BJ (cell line): Measurements from ENCODE around the gene NFKBIA. TPM values are rescaled to one million over a fixed set of nuclear protein-coding genes. Genes with fewer than 3 reads are reported as not detected.
A peak's percentile ranks its signal among the peaks of the same experiment; 100 is the strongest.
"Not testable (repeated sequence)": the region's sequence is repeated elsewhere in the genome, so short reads cannot be mapped to it uniquely, and the experiment has no call there.

ENCODE experiments used
- CTCF ChIA-PET: fragments of 350-600 bp; formaldehyde crosslinking; extraction: SDS; loops from one replicate; lab custom pipeline; 2021; ENCODE audit warnings: antibody characterized with exemption, inconsistent platforms; lab: Yijun Ruan, JAX
- POLR2A ChIA-PET: fragments of 300-600 bp; sonication (Branson Sonifier 250); formaldehyde crosslinking; extraction: SDS; loops from one replicate; lab custom pipeline; 2021; ENCODE audit warnings: antibody characterized with exemption; lab: Charles Lee
- DNase-seq: peaks from one replicate; pipeline ENCODE4 v3.0.0-alpha.2; 2011; ENCODE audit warnings: low read depth
- H3K27me3 ChIP-seq: 2 replicates; pipeline ENCODE4 v1.6.0; 2011; ENCODE audit warnings: low read length; ENCODE audit not compliant: control insufficient read depth, insufficient read depth
- H3K36me3 ChIP-seq: 2 replicates; pipeline ENCODE4 v1.5.1; 2011; ENCODE audit warnings: low read length; ENCODE audit not compliant: control insufficient read depth, insufficient read depth
- H3K4me3 ChIP-seq: 2 replicates; pipeline ENCODE4 v1.5.1; 2011; ENCODE audit warnings: low read depth, mild to moderate bottlenecking, control low read depth, low read length
- polyA plus RNA-seq: library from polyadenylated mRNA; depleted of rRNA; stranded (reverse); fragments of >200 nt; gene quantifications from 2 replicates; pipeline ENCODE4 v1.2.3, GENCODE V29; 2011
- TF ChIP-seq, protein P1 (sequence below): IDR thresholded peaks from 2 replicates; pipeline ENCODE4 v1.5.1; 2011; ENCODE audit warnings: low read depth, mild to moderate bottlenecking, control low read depth, inconsistent platforms, low read length, moderate library complexity; ENCODE audit not compliant: insufficient read depth

Gene NFKBIA
- polyA plus RNA-seq, 1 experiment: 73.2 TPM

DNA sequence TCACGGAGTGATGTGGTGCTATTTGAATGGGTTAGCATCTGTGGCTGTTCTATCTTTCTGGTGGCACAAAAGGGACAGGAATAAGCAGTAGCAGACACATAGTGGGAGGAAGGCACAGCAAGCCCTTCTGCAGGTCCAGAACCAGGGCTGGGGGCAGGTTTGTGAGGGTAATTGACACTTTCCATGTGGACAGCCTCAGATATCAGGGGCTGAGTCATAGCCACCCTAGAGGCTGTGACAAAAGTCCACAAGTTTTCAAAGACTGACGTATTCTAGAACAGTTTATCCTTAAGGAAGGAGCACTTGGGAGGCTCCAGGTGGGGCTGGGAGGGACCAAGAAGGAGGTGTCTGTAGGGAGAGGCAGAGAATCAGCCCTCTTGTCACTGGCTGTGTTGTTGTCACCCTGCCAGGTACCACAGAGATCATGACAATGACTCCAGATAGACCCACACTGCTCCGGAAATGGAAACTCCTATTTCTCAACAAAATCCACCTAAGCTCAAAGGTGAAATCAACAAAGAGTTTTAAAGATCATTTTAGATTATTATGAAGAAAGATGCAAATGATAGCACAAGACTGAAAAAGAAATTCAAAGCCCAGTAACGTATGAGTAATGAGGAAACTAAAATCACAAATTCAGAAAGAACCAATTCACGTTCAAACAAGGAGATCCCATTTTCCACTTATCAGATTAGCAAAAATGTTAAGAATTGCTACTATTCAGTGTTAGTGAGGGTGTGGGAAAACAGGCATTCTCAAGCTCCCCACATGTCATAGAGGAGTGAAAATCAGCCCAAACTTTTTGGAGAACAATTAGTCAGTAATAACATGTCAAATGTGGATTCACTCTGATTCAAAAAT lies 48.3 kb downstream of the NFKBIA start:
- TF ChIP-seq, protein P1, sequence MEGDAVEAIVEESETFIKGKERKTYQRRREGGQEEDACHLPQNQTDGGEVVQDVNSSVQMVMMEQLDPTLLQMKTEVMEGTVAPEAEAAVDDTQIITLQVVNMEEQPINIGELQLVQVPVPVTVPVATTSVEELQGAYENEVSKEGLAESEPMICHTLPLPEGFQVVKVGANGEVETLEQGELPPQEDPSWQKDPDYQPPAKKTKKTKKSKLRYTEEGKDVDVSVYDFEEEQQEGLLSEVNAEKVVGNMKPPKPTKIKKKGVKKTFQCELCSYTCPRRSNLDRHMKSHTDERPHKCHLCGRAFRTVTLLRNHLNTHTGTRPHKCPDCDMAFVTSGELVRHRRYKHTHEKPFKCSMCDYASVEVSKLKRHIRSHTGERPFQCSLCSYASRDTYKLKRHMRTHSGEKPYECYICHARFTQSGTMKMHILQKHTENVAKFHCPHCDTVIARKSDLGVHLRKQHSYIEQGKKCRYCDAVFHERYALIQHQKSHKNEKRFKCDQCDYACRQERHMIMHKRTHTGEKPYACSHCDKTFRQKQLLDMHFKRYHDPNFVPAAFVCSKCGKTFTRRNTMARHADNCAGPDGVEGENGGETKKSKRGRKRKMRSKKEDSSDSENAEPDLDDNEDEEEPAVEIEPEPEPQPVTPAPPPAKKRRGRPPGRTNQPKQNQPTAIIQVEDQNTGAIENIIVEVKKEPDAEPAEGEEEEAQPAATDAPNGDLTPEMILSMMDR: no peak
- Histone ChIP-seq H3K4me3 (no peak overlapping the region), H3K36me3 (no peaks in the 10 kb centered on the region), H3K27me3 (no peaks in the 10 kb centered on the region)
- CTCF ChIA-PET: interaction anchor here (0.6 to 1.4 kb wide), 2 partner anchors 9 to 472 kb away, joined by 3 to 4 read pairs; no protein-coding TSS in a partner anchor
- DNase-seq: peak; percentile 35
- POLR2A ChIA-PET: interaction anchor here (0.7 kb wide), 1 partner anchor 38 kb away, joined by 3 read pairs; no protein-coding TSS in a partner anchor

DNA sequence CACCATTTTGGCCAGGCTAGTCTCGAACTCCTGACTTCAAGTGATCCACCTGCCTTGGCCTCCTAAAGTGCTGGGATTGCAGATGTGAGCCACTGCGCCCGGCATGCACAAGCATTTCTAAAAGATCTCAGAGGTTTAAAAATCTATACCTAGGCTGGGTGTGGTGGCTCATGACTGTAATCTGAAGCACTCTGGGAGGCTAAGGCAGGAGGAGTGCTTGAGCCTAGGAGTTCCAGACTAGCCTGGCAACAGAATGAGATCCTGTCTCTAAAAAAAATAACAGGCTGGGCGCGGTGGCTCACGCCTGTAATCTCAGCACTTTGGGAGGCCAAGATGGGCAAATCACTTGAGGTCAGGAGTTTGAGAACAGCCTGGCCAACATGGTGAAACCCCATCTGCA lies 49.3 kb downstream of the NFKBIA start:
- CTCF ChIA-PET, H3K36me3 ChIP-seq, DNase-seq, H3K27me3 ChIP-seq, POLR2A ChIA-PET, H3K4me3 ChIP-seq: not testable (repeated sequence)

DNA sequence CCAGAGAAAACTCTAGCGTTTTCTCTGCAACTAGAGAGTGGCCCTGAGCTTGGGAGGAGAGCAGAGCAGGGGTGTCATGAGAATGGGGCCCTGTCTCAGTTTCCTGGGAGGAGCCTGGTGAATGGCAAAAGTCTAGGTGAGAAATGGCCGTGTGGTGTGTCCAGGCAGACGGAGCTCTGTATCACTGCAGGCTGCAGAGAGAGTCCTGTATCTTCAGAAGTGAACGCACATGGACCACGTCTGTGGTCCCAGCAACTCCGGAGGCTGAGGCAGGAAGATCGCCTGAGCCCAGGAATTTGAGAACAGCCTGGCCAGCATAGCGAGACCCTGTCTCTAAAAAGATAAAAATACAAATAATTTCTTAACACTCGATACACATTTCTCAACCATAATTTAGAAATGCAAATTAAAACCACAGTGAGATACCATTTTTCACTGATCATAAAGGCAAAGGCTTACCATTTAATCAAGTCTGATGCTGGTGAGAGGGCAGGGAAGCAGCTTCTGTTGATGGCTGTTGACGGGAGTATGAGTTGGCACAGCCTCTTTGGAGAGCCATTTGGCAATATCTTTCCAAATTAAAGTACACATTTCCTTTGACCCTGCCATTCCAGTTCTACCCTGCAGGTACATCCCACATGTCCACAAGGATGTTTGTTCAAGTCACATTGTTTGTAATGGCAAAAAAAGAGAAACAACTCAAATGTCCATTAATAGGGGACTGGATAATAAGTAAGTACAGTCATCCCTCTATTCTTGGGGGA lies 51.0 kb downstream of the NFKBIA start:
- CTCF ChIA-PET: no interaction called here
- H3K36me3 ChIP-seq: no peaks in the 10 kb centered on the region
- DNase-seq: no peak
- H3K27me3 ChIP-seq: no peaks in the 10 kb centered on the region
- H3K4me3 ChIP-seq: no peak overlapping the region
- TF ChIP-seq, protein P1: no peak
- POLR2A ChIA-PET: no interaction called here

DNA sequence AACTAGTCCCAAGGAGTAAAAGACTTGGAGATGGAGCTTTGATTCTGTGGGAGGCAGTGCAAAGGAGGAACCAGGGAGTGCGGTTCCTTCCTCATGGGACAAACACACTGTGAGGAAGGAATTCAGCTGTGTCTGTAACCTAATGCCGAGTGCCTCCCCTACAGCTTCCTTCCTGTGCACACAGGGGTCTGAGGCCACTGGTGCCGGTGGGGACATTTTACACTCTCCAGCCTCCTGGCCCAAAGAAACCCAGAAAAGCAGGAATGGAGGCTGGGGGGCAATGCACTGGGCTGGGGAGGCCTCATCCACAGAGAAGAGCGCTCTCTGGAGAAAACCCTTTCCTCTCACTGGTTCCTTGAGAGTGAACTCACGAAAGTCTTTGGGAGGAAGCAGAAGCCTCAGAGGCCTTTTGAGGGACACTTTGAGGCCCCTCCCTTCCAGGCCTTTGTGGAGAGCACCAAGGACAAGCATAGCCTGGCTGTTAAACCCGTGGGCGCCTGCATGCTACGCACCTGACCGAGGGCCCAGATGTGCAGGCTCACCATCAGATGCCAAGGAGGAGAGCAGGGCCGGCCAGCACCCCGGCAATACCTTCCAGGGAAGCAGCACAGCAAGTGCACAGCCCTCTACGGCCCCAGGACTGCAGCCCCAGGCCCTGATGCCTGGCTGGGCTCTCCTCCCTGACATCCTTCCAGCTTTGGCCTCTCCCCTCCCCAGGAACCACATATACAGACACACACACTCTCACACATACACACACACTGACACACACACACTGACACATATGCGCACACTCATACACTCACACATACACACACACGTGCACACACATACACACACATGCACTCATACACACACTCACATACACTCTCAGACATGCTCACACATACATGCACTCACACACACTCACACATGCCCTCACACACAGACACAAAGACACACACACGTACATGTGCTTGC lies 52.0 kb downstream of the NFKBIA start:
- POLR2A ChIA-PET: no interaction called here
- CTCF ChIA-PET: interaction anchor here (1.9 kb wide), 1 partner anchor 10 kb away, joined by 7 read pairs; no protein-coding TSS in a partner anchor
- peaks cover 2% of the 10 kb centered on the region; the same call in 1 of the 2 replicates for H3K27me3 ChIP-seq
- H3K36me3 ChIP-seq: no peaks in the 10 kb centered on the region
- TF ChIP-seq, protein P1: no peak
- H3K4me3 ChIP-seq: no peak overlapping the region
- no peak for DNase-seq

DNA sequence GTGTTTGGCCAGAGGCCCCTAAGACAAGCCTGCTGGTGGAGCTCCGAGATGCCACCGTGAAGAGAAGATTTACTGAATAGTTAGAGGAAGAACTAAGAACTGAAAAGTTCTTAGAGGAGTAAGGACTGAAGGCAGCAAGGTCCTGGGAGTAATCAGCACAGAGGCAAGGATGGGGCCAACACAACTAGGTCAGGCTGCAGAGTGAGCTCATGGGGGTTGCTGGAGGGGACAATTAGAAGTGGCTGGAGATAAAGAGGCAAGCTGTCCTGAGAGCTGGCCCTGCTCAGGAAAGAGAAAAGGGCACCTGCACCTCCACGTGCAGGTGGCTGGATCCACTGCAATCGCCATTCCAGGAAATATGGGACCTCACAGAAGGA lies 52.7 kb downstream of the NFKBIA start:
- DNase-seq: no peak
- POLR2A ChIA-PET: no interaction called here
- H3K36me3 ChIP-seq: no peaks in the 10 kb centered on the region
- CTCF ChIA-PET: interaction anchor here (1.7 to 1.9 kb wide), 2 partner anchors 11 to 13 kb away, joined by 3 to 7 read pairs; no protein-coding TSS in a partner anchor
- peaks cover 2% of the 10 kb centered on the region; the same call in 1 of the 2 replicates for H3K27me3 ChIP-seq
- H3K4me3 ChIP-seq: no peak overlapping the region
- TF ChIP-seq, protein P1: no peak
